Stimulated activated naive CD8-positive, alpha-beta T cell treated with anti-CD3 and anti-CD28 coated beads, Interleukin-15, Interleukin-2, amounts not matched to agents 100 ng/mL and 50 ng/mL, for 24 hours (primary cell): Measurements from ENCODE around the gene INKA2.

Experiments
- H3K27ac Mint-ChIP-seq: one replicate; pipeline ENCODE4 v1.8.0; 2021; ENCODE audit warnings: mild to moderate bottlenecking, mixed read lengths
- H3K27me3 Mint-ChIP-seq: one replicate; pipeline ENCODE4 v1.8.0; 2021; ENCODE audit warnings: mixed read lengths
- H3K36me3 Mint-ChIP-seq: one replicate; pipeline ENCODE4 v1.8.0; 2021; ENCODE audit warnings: low read depth, mixed read lengths
- H3K4me1 Mint-ChIP-seq: one replicate; pipeline ENCODE4 v1.8.0; 2021; ENCODE audit warnings: low read depth, mixed read lengths
- H3K4me3 Mint-ChIP-seq: one replicate; pipeline ENCODE4 v1.8.0; 2021; ENCODE audit warnings: mild to moderate bottlenecking, mixed read lengths
- H3K9me3 Mint-ChIP-seq: one replicate; pipeline ENCODE4 v1.8.0; 2021; ENCODE audit warnings: mixed read lengths

INKA2 gene

GRCh38 chr1:111709986-111710385 is 29.2 kb downstream of the INKA2 start:
- Mint-ChIP-seq H3K9me3 (no peaks in the 10 kb centered on the region), H3K4me1 (peaks cover 26% of the 10 kb centered on the region), H3K36me3 (peaks cover 58% of the 10 kb centered on the region), H3K27me3 (no peaks in the 10 kb centered on the region), H3K27ac (peak overlapping the region; percentile 74), H3K4me3 (no peak overlapping the region)

- no peaks in the 10 kb centered on the region for H3K9me3 Mint-ChIP-seq
- H3K36me3 Mint-ChIP-seq = peaks cover 69% of the 10 kb centered on the region
Observed at GRCh38 chr1:111707906-111708305, 31.3 kb downstream of the INKA2 start.

GRCh38 chr1:111706921-111707320 is 32.3 kb downstream of the INKA2 start:
- Mint-ChIP-seq H3K36me3 (peaks cover 76% of the 10 kb centered on the region), H3K9me3 (no peaks in the 10 kb centered on the region), H3K27me3 (no peaks in the 10 kb centered on the region), H3K4me1 (peaks cover 31% of the 10 kb centered on the region), H3K27ac (no peak overlapping the region), H3K4me3 (no peak overlapping the region)

More at GRCh38 chr1:111707906-111708305, 31.3 kb downstream of the INKA2 start:
- Mint-ChIP-seq H3K27ac (peak overlapping the region; percentile 50), H3K4me3 (no peak overlapping the region), H3K27me3 (no peaks in the 10 kb centered on the region), H3K4me1 (peaks cover 29% of the 10 kb centered on the region)

GRCh38 chr1:111705841-111706240 is 33.4 kb downstream of the INKA2 start:
- H3K36me3 Mint-ChIP-seq = peaks cover 77% of the 10 kb centered on the region
- no peak overlapping the region for H3K27ac Mint-ChIP-seq
- no peaks in the 10 kb centered on the region for H3K27me3 Mint-ChIP-seq
- H3K4me3 Mint-ChIP-seq = no peak overlapping the region
- no peaks in the 10 kb centered on the region for H3K9me3 Mint-ChIP-seq
- H3K4me1 Mint-ChIP-seq = peaks cover 33% of the 10 kb centered on the region

GRCh38 chr1:111704776-111705175 is 34.4 kb downstream of the INKA2 start:
- Mint-ChIP-seq H3K4me1 (peaks cover 31% of the 10 kb centered on the region), H3K27ac (no peak overlapping the region), H3K4me3 (no peak overlapping the region), H3K27me3 (no peaks in the 10 kb centered on the region), H3K9me3 (no peaks in the 10 kb centered on the region), H3K36me3 (peaks cover 81% of the 10 kb centered on the region)

GRCh38 chr1:111704240-111704639 is 35.0 kb downstream of the INKA2 start:
- no peaks in the 10 kb centered on the region for H3K27me3 Mint-ChIP-seq
- H3K9me3 Mint-ChIP-seq = no peaks in the 10 kb centered on the region
- H3K36me3 Mint-ChIP-seq = peaks cover 81% of the 10 kb centered on the region
- H3K4me1 Mint-ChIP-seq = peaks cover 31% of the 10 kb centered on the region
- no peak overlapping the region for H3K4me3 Mint-ChIP-seq
- peak overlapping the region; percentile 15 for H3K27ac Mint-ChIP-seq

GRCh38 chr1:111702504-111703050 is 36.6 kb downstream of the INKA2 start:
- peaks cover 31% of the 10 kb centered on the region for H3K4me1 Mint-ChIP-seq
- H3K9me3 Mint-ChIP-seq = no peaks in the 10 kb centered on the region
- H3K27ac Mint-ChIP-seq = peak overlapping the region; percentile 8
- H3K4me3 Mint-ChIP-seq = no peak overlapping the region
- no peaks in the 10 kb centered on the region for H3K27me3 Mint-ChIP-seq
- peaks cover 74% of the 10 kb centered on the region for H3K36me3 Mint-ChIP-seq

- peaks cover 73% of the 10 kb centered on the region for H3K36me3 Mint-ChIP-seq
Observed at GRCh38 chr1:111699268-111699667, 39.9 kb downstream of the INKA2 start.

GRCh38 chr1:111696330-111696729 is 42.9 kb downstream of the INKA2 start:
- Mint-ChIP-seq H3K4me3 (no peak overlapping the region), H3K4me1 (peaks cover 51% of the 10 kb centered on the region), H3K27me3 (no peaks in the 10 kb centered on the region), H3K36me3 (peaks cover 75% of the 10 kb centered on the region), H3K27ac (peak overlapping the region; percentile 38), H3K9me3 (no peaks in the 10 kb centered on the region)

More at GRCh38 chr1:111699268-111699667, 39.9 kb downstream of the INKA2 start:
- no peaks in the 10 kb centered on the region for H3K9me3 Mint-ChIP-seq
- no peak overlapping the region for H3K4me3 Mint-ChIP-seq
- no peaks in the 10 kb centered on the region for H3K27me3 Mint-ChIP-seq
- H3K27ac Mint-ChIP-seq = peak overlapping the region; percentile 42
- H3K4me1 Mint-ChIP-seq = peaks cover 49% of the 10 kb centered on the region

- H3K36me3 Mint-ChIP-seq = peaks cover 70% of the 10 kb centered on the region
- no peak overlapping the region for H3K27ac Mint-ChIP-seq
- no peak overlapping the region for H3K4me3 Mint-ChIP-seq
- peaks cover 51% of the 10 kb centered on the region for H3K4me1 Mint-ChIP-seq
- H3K27me3 Mint-ChIP-seq = no peaks in the 10 kb centered on the region
- no peaks in the 10 kb centered on the region for H3K9me3 Mint-ChIP-seq
Observed at GRCh38 chr1:111695801-111696200, 43.4 kb downstream of the INKA2 start.

- Mint-ChIP-seq H3K9me3 (no peaks in the 10 kb centered on the region), H3K27me3 (no peaks in the 10 kb centered on the region), H3K4me3 (no peak overlapping the region), H3K27ac (no peak overlapping the region), H3K4me1 (peaks cover 49% of the 10 kb centered on the region), H3K36me3 (peaks cover 56% of the 10 kb centered on the region)
Observed at GRCh38 chr1:111691886-111692285, 47.3 kb downstream of the INKA2 start.

GRCh38 chr1:111690306-111690617 is 48.9 kb downstream of the INKA2 start:
- Mint-ChIP-seq H3K4me1 (peaks cover 38% of the 10 kb centered on the region), H3K27ac (no peak overlapping the region), H3K4me3 (no peak overlapping the region), H3K9me3 (no peaks in the 10 kb centered on the region), H3K27me3 (no peaks in the 10 kb centered on the region), H3K36me3 (peaks cover 54% of the 10 kb centered on the region)
